HG03342 (cell line): ENCODE measurements around the gene CYP4A22.
"Not testable (repeated sequence)": the region's sequence is repeated elsewhere in the genome, so short reads cannot be mapped to it uniquely, and the experiment has no call there.

Source experiments
- ATAC-seq: cut with Tn5 transposase; IDR thresholded peaks from one replicate; pipeline ENCODE4 v1.9.1; 2021; ENCODE audit warnings: mild to moderate bottlenecking, moderate library complexity; ENCODE audit not compliant: unreplicated experiment

CYP4A22 gene

DNA sequence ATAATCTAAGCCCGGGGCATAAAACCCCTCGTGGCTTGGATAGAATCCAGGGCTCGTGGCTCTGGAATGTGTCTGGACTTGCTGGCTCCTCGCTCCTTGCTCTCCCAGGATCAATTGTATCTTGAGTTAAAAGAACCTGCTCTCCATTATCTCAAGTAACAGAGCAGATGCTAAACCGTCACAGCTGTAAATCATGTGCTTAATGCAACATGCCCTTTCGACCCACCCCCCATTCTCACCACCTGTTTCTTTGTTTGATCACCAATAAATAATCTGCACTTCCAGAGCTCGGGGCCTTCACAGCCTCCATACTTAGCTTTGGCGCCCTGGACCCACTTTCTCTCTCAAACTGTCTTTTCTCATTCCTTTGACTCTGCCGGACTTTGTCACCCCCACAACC, 11.9 kb downstream of the CYP4A22 start:
- not testable (repeated sequence) for ATAC-seq

- not testable (repeated sequence) for ATAC-seq
Observed at GRCh38 chr1:47156457-47156856, 19.2 kb downstream of the CYP4A22 start.

DNA sequence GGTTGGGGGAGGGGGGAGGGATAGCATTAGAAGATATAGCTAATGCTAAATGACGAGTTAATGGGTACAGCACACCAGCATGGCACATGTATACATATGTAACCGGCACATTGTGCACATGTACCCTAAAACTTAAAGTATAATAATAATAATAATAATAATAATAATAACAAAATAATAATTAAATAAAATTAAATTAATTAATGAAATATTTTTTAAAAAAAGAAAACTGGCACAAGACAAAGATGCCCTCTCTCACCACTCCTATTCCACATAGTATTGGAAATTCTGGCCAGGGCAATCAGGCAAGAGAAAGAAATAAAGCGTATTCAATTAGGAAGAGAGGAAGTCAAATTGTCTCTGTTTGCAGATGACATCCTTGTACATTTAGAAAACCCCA, 20.7 kb downstream of the CYP4A22 start:
- not testable (repeated sequence) for ATAC-seq

- no peak for ATAC-seq
Observed at GRCh38 chr1:47160716-47161115, 23.5 kb downstream of the CYP4A22 start.

- no peak for ATAC-seq
Observed at GRCh38 chr1:47161298-47162040, 24.2 kb downstream of the CYP4A22 start.

DNA sequence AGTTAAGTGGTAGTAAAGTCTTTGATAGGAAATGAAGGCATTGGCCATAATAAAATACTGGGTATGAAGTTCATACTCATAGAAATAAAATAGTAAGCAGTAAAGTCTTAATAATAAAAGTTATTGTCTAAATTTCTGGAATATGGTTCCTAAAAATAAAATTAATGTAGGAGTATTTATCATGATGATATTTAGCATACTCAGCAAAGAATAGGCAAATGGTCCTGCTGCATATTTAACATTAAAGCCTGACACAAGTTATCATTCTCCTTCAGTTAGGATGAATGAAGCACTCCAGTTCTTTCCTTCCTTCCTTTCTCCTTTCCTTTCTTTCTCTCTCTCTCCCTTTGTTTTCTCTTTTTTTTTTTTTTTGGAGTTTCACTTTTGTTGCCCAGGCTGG, 27.3 kb downstream of the CYP4A22 start:
- no peak for ATAC-seq

GRCh38 chr1:47172782-47173181, 35.5 kb downstream of the CYP4A22 start:
- no peak for ATAC-seq

GRCh38 chr1:47174656-47175020, 37.4 kb downstream of the CYP4A22 start:
- no peak for ATAC-seq

- ATAC-seq, result peak; percentile 59
Observed at GRCh38 chr1:47175227-47175934, 38.1 kb downstream of the CYP4A22 start.

- ATAC-seq, result no peak
Observed at GRCh38 chr1:47178020-47178419, 40.8 kb downstream of the CYP4A22 start.

DNA sequence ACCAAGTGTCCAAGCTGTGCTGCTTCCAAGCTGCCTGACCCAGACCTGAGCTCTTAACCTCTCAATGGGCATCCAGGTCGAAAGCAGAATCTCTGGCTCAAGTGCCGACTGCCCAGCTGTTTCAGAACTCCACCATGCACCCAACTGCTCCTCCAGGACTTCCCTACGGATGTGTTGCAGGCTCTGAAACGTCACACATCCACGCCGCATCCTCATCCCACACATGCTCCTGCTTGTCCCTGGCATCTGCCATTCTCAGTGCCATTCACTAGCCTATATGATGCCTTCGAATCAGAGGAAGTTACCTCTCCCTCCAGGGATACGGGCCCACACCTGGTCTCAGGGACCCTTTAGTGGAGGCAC, 41.4 kb downstream of the CYP4A22 start:
- no peak for ATAC-seq

GRCh38 chr1:47179017-47179987, 42.1 kb downstream of the CYP4A22 start:
- ATAC-seq, result peak; percentile 80

GRCh38 chr1:47179988-47180563, 42.8 kb downstream of the CYP4A22 start:
- ATAC-seq, result no peak

GRCh38 chr1:47180603-47181094, 43.4 kb downstream of the CYP4A22 start:
- ATAC-seq, result no peak

DNA sequence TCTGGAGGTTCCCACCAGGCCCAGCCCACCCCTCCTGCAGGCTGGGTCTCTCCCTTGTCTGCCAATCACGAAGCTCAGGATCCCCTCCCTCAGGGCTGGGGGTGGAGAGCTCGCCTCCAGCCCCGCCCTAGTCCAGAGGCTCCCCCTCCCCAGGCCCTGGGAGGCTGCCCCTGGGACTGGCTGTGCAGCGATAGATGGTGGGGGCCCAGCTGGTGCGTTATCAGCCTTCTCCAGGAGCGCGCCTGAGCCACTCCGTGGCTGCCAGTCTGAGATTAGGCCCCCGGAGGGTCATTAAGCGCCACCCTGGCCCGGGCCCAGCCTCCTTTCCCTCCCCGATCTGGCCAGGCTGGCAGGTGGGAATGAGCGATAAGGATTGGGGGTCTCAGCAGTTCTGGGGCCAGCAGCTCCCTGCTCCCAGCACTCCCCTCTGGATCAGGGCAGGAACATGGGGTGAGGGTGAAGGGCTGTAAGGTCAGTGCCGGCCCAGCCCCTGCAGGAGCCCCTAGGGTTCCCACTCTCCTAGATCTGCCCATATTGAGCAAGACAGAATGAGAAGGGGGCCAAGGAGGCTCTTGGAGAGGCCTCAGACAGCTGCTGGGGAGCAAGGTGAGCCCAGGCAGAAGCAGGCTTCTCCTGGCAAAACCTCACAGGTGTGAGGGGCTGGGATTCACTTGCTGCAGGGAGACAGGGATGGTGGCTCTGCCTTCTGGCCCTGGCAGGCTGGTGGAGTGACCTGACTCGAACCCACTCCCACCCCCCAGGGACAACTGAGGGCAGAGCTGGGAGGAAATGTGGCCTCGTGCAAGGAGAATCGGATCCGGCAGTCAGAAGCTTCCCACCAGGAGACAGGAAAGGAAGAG, 44.1 kb downstream of the CYP4A22 start:
- ATAC-seq, result no peak

GRCh38 chr1:47181955-47182675, 44.9 kb downstream of the CYP4A22 start:
- no peak for ATAC-seq

DNA sequence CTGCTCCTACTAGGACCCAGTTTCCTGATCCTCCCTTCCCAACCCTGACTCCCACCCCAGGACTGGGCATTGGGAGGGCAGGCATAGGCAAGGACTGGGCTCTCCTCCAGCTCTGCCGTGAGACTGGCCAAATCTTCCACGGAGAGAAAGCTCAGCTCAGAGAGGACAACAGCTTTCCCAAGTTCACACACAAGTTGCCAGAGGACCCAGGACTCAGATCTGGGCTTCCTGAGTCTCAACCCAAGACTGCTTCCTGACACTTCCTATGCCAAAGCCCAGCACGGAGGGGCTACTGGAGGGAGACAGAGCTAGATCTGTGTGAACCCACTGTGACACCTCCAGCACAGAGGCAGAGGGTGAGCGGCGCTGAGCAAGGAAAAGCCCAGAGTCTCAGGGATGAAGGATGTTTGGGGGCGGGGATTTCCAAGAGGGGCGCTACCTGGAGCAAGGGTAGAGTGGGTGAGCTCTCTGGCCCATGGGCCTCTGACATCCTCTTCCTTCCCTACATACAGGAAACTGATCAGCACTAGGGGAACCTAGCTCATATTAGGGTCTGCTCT, 45.5 kb downstream of the CYP4A22 start:
- ATAC-seq, result no peak

- no peak for ATAC-seq
Observed at GRCh38 chr1:47183308-47184089, 46.3 kb downstream of the CYP4A22 start.
